NCI-H526 (cell line): ENCODE results near the gene ATP6V1F.

ENCODE experiments used
- DNase-seq, 2 experiments: peaks; one replicate each; lab custom pipeline; 2025; lab: John Stamatoyannopoulos, UW

The ATP6V1F gene

DNA sequence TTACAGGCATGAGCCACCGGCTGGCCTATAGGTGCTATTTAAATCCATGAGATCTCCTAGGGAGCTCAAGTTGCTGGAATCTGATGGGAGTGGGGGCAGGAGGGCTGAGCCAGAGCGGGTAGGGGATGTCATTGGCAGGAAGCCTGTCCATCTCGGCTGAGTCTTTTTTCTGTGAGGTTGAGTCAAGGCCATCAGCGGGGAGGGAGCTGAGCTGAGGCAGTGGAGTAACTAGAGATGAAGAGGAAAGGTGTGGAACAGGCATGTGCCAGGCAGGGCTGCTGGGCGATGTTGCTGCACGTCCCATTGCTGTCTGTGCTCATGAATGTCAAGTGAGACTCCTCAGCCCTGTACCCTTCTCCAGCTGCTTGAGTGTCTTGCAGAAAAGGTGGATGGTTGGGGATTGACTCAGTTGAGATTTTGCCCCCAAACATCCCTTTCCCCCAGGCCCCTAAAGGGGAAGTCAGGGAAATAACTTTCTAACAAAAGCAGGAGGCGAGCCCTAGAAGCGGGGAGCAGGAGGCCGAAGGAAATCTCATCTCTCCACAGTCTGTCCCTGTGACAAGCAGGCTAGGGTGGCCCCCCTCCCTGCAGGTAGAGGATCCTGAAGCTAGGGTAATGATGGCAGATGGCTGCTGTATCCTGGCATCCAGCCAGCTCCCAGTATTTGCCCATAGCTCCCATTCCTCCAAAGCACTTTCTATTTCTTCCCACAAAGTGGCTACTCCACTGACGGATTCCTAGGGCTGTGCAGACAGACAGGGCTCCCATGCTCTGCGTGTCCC lies 5.4 kb downstream of the ATP6V1F start:
- peak in 1 of 2 experiments; percentile 56 for DNase-seq

DNA sequence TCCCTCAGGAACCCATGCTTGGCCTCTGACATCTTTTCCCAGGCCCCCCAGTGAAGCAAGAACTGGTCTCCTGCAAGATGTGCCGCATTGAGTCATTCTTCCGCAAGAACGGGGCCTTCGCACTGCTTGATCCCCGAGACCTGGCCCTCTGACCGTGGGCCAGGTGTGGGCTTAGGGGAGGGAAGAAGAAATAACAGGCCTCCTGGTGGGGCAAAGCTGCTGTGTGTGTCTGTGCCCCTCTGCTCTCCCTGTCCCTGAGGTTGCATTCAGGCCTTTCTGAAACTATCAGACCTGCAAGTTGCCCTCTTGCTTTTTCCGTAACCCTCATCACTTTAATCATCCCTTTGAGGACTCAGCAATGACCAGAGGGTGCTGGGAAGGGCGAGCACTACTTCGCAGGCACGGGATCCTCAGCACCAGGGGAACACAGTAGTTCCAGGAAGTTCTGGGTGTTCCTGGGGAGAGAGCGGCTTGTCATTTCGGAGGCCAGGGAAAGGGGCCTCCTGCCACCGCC lies 6.0 kb downstream of the ATP6V1F start:
- DNase-seq, result no peak

DNA sequence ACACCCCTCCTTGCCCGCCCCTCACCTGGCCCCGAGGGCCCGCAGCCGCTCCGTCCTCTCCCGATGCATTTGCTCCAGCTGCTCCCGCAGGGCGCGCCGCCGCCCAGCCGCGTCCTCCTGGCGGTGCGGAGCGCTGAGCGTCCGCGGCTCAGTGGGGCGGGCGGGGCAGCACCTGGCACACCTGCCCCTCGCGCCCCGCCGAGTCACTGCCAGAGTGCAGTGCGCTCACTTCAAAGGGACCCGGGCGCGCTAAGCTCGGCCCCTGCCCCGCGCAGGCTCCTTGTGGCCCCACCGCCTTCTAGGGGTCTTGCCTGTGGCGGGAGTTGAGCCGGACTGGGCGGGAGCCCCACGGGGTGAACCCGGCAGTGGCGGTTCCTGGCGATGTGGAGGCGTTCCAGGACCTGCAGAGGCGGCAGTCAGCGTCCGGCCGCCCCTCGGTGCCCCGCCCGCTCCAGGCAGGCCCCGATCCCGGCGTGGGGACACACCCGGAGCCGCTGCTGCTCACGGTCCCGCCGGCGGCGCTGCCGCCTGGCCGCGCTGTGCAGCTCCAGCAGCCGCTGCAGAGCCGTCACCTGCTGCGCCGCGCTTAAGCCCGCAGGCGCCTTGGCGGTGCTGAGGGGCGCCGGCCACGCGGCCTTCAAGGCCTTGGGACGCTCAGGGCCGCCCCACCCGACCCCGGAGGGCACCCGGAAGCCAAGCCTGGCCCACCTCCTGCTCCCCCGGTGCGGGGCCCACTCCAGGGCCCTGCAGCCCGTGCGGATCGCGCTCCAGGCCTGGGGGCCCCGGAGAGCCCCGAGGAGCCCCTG lies 6.7 kb downstream of the ATP6V1F start:
- DNase-seq, result peak; percentile 55 to 93

DNA sequence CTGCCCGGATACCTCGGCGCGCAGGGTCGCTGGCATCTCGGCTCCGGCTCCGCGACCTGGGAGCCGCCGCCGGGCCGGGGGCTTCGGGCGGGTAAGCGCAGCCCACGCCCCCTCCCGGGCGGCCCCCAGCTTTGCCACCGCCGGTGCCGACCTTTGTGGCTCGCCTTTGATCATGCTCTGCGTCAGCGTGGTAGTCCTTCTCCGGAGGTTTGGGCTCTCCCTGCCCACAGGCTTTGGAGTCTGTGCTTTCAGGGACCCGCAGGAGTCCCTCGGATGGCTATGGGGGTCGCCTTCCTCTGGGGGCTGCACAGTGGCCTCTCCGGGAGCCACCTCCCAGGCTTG lies 7.3 kb downstream of the ATP6V1F start:
- peak in 1 of 2 experiments; percentile 50 for DNase-seq

DNA sequence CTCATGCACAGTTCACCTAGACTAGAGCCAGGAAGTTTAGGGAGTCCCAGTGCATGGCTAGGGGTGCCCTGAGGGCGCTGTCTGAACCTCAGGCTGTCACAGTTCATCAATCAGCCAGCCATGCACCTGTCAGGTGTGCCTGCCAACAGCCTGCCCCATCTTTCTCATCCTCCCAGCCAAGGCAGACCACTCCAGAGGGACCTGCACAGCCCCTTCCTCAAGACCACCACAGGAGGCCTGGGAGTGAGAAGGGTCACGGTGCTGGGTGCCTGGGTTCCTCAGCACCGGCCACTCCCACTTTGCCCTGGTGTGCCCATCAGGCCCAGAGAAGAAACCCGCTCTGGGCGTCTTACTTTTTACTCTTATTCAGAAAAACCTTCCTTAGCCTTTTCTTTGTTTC lies 8.4 kb downstream of the ATP6V1F start:
- no peak for DNase-seq

DNA sequence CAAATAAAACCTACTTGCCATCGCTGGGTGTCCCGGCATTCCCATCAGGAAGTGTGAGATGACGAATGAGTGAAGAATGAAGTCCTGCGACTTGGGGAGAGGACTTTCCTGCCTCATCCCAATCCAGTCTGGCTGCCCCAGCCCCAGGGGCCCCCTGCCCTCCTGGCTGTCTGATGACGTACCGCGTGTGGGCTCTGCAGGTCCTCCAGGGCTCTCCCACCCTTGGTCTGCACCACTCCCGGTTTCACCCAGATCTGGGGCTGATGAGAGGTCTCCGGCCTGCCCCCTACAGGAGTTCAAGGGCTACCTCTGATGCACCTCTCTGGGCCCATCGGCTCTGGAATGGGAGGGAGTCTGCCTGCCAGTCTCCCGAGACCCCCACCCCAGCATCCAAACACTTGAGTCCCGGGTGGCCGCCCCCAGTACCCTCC lies 9.8 kb downstream of the ATP6V1F start:
- DNase-seq, result no peak

DNA sequence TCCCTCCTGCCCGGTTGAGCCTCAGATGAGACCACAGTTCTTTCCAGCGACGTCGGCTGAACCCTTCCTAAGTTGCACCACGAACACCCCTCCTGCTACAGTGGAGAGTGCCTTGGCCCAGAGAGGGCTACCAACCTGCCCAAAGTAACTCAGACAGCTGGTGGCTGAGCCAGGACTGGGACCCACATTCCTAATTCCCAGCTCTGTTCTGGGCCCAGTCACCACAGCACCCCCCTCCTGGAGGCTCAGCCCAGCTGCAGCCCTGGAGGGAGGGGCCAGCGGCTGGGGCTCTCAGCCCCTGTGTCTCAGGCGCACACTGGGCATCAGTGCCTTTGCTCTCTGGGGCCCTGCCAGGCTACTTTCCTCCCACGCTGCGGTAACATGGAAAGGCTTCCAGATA lies 10.6 kb downstream of the ATP6V1F start:
- DNase-seq, result no peak

DNA sequence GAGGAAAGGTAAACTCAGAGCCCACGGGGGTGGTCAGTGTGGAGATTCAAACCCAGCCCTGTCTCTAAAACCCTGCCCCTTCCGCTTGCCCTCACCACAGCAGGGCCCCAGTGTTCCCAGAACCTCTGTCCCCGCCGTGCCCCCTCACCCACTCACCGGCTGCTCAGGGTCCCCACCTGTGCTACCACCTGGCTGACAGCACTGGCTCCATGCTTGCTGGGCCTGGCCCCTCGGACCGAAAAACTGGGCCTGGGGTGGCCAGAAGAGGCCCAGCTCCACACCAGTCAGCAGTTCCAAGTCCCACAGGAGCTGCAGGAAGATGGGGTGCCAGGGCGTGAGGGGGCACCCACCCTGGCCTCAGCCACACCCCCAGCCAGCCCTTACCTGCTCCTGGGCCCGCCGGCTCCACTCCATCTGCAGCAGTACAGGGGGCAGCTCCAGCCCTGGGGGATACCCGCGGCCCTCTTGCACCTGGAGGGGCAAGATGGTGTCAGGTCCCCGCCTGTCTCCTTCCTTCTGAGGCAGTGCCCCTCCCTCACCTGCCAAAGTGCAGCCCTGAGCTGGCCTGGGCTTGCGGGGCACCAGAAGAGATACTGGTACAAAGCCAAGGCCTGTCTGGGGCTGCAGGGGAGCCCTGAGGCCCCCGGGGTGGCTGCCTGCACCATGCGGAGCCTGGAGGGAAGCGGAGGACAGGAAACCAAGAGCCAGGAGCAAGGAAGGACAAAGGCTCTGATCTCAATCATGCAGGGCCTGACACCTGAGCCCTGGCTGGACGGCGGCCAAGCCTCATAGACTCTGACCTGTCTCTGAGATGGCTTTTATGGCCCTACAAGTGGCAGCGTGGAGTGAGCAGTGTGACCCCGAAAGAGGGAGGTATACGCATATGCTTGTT lies 11.7 kb downstream of the ATP6V1F start:
- no peak for DNase-seq

DNA sequence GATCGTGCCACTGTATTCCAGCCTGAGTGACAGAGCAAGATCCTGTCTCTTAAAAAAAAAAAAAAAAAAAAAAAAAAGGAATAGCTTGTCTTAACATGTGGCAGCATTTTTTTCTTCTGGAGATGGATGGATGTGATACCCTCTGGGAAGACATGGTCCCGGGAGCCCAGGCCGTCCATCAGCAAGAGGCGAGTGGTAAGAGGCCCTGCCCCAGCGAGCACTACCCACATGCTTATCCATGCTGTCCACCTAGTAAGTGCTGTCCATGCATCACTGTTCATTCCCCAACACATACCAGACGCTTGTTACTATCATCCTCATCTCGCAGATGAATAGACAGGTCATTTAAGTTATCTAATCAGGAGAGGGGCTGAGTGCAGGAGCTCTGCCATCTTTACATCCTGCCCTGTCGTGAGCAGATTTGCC lies 12.9 kb downstream of the ATP6V1F start:
- DNase-seq, result no peak

DNA sequence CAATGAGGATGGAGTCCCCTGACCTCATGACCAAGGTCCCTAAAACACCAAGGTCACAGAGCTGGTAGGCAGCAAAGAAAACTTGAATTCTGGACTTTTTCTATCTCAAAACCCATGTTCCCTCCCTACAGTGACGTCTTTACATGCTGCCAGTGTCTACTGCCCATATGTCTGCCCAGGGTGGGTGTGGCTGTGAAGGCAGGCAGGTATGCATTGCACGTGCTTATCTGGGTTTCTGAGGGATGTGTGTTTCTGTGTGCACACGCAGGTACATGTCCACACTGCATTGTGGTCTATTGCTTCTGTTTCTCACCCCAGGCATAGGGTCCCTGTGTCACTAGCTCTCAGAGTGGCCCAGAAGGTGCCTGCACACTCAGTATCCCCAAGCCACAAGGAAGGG lies 13.5 kb downstream of the ATP6V1F start:
- DNase-seq, result no peak

DNA sequence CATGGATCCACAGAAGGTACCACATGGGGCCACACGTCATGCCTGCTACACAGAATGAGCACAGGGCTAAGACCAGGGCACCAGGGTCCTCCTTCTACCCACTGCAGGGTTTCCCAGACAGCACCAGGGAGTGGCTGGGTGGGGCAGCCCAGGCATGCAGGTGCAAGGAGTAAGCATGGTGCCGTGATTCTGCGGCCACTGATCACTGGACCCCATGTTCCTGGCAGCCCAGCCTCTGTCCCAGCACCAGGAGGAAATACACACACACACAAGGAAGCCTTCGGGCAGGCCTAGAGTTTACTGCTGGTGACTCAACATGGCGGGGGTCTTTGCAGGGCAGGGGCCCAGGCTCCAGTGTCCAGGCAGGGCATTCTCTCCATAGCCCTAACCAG lies 13.9 kb downstream of the ATP6V1F start:
- DNase-seq, result no peak

DNA sequence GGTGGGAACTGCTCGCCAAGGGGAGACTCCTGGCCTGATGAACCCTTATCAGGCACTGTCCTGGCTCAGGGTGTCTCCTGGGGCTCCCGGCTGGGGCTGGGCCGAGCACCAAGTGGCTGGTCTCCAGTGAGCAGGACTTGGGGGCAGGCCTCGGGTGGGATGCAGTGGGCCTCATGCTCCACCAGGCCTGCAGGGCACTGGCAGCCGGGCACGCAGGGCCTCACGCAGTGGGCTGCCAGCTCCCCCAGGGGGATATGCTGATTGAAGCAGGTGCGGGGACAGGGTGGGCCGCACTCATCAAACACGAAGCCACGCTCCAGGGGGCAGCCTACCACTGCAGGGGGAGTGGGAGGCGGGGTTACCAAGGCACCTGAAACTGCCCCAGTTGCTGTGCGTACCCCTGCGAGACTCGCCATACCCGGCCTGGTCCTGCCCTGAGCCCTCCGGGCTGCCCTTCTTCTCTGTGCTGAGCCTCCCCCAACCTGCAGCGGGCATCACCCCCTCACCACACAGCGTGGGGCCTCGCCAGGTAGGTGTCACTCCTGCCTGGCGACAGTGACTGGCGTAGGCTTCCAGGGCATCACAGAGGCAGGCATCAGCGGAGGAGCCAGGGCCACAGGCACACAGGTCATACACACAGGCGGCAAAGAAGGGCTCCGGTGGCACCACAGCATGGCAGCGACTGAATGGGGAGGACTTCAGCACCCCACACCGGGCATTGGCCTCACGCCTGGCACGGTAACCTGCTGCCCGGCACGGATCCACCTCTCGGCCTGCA lies 14.5 kb downstream of the ATP6V1F start:
- no peak for DNase-seq

DNA sequence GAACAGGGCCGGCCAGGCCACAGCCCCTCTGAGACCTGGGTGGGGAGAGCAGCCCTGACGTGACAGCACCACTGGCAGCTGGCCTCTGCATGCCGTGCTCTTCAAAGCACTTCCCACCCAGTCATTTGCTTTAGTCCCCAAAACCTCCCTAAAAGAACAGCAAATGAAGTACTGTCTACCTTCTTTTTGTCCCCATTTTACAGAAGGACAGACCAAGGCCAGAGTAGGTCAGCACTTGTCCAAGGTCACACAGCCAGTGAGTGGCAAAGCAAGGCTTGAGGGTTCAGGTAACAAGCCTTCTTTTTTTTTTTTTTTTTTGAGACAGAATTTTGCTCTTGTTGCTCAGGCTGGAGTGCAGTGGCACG lies 15.1 kb downstream of the ATP6V1F start:
- DNase-seq, result no peak

DNA sequence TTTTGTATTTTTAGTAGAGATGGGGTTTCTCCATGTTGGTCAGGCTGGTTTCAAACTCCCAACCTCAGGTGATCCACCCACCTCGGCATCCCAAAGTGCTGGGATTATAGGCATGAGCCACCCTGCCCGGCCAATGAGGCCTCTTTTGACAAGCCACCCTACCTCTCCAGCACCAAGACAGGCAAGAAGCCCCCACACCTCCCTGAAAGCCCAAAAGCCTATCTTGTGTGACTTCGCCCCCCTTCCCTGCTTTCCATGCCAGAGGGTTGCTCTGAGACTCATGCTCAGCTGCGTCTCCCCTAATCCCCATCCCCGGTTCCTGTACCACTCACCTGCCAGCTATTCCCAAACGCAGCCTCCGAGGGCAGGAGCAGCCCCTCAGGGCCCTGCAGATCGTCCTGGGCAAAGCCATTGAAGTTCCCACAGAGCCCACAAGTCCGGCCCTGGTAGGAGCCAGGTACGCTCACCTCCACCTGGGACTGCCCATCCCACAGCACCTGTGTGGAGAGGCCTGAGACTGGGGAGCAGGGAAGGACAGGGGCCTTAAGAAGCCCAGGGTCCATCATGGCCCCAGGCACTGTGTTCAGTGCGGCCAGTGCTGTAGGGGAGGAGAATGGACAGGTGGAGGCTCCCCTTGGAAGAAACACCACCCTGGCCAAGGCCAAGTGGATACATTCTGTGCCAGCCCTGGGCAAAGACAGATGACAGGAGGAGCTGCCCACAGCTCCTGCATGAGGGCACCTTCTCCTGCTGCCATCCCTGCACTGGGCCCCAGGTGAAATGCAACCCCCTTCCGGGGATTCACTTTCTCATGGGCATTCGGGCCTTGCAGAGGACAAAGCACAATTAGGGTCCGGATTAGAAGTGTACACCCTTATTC lies 15.8 kb downstream of the ATP6V1F start:
- no peak for DNase-seq

DNA sequence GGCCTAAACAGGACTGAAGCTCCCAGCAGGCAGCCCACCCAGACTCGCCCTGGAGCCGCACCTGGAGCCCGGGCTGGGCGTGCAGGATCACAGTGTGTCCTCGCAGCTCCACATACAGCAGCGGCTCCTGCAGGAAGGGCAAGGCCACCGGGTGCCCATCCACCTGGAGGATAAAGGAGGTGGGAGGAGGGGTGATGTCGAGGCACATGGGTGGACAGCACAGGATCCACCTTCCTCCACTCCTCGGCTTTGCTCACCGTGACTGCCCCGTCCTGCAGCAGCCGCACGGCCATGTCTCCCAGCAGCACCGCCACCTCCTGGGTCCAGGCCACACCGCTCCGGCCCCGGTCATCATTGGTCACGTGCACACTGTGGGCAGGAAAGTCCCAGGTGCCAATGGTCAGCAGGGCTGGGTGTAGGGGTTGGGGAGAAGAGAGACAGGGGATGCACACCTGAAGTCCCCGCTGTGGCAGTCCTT lies 16.8 kb downstream of the ATP6V1F start:
- DNase-seq, result no peak

DNA sequence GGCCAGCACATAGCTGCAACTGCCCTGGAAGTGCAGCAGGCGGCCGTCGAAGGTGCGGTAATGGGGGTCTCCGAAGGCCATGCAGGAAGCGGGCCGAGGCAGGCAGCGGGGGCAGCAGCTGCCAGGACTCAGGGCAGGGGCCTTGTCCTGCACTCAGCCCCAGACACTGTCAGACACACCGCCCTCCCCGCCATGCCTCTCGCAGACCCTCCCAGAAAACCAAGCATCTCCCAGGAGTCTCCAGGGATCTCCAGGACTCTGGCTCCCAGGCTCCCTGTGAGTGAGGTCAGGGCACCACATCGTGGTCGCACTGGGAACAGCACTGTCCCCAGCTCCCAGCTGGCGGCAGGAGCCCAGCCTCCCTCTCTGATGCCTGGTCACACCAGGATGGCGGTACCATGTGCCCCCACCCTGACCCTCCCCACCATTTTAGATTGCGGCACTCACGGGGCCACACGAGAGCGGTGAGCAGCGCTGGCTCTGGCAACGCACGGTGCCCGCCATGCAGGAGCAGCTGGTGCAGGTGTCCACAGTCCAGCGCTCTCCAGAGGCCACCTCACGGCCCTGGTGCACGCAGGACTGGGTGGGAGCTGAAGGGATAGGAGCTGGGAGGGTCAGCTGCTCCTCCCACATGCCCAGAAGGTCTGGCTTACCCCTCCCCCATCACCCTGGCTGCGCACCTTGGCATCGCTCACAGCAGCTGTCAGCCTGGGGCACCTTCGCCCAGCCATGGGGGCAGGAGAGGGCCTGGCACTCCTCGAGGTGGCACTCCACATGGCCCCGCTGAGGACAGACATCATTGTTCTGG lies 17.5 kb downstream of the ATP6V1F start:
- DNase-seq, result peak; percentile 54 to 92

DNA sequence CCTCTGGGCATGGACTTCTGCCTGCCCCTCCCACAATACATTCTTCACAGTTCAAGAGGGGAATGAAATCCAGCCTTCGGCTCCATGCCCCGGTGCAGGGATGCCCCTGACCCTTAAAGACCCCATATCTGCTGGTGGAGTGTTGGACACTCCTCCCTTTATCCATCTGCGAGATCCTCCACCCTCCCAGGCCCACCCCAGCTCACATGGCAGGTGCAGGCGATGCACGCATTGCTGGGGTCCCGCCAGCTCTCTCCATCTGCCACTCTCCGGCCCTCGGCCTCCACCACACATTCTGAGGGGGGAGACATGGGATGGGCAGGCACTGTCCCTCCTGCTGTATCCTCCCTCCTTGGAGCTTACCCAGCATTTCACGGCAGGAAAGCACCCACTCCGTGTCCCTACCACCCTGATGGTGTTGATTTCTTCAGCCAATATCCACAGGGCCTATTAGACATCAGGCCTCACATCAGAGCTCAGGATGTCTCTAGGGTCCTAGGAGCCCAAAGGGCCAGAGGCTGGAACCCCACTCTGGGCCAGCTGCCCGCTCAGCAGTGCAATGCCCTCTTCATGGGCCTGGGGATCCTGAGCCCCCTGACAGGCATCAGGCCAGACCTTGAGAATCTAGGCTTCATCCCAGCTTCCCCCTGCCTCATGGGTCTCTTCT lies 18.3 kb downstream of the ATP6V1F start:
- no peak for DNase-seq

DNA sequence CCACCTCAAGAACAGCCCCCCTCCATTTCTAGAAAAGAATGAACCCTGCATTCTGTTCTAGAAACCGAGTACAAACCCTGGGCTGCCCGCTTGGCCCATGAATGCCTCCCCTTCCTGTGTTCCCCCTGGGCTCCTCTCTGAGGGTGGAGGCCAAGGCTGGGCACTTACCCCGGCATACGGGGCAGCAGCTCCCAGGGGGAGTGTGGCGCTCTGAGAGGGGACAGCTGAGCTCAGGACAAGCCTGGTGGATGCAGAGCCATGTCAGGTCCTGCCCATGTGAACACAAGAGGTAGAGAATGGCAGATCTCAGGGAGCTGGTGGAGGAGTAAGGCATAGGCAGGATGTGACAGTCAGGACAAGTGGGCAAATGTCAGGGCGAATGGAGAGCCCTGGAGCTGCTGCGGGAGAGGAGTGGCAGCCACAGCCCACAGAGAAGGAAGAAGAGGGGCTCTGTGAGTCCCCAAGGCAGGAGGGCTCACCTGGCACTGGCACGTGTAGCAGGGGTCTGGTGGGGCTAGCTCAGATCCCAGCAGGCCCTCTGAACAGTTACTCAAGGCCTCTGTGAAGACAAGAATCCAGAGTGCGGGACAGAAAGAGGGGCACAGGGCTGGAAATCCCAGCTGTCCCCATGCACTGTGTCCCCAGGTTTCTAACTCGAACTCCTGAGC lies 18.9 kb downstream of the ATP6V1F start:
- no peak for DNase-seq
